Tibial nerve (tissue), 4 donors: ENCODE results near the gene KRTAP10-1.

Source experiments
- EP300 ChIP-seq, 2 donors: sonication (generic); formaldehyde crosslinking; IDR thresholded peaks; one replicate each; pipeline ENCODE4 v1.6.1; 2017; ENCODE audit warnings: antibody characterized with exemption in 2 of 2, mild to moderate bottlenecking in 1 of 2
- POLR2A ChIP-seq, 2 donors: fragments of 450-650 bp; IDR thresholded peaks; one replicate each; pipeline ENCODE4 v1.6.1; 2017; ENCODE audit warnings: antibody characterized with exemption in 2 of 2, mild to moderate bottlenecking in 2 of 2, moderate library complexity in 2 of 2
- TF ChIP-seq, protein P1 (sequence below), 5 experiments: fragments of 200-600 bp in 3 of 5; fragments of 450-650 bp in 2 of 5; sonication (generic) in 3 of 5; IDR thresholded peaks; one replicate each; pipeline ENCODE4 v1.5.1; 2016 to 2019; ENCODE audit warnings: antibody characterized with exemption in 5 of 5, mild to moderate bottlenecking in 3 of 5, moderate library complexity in 2 of 5

DNA sequence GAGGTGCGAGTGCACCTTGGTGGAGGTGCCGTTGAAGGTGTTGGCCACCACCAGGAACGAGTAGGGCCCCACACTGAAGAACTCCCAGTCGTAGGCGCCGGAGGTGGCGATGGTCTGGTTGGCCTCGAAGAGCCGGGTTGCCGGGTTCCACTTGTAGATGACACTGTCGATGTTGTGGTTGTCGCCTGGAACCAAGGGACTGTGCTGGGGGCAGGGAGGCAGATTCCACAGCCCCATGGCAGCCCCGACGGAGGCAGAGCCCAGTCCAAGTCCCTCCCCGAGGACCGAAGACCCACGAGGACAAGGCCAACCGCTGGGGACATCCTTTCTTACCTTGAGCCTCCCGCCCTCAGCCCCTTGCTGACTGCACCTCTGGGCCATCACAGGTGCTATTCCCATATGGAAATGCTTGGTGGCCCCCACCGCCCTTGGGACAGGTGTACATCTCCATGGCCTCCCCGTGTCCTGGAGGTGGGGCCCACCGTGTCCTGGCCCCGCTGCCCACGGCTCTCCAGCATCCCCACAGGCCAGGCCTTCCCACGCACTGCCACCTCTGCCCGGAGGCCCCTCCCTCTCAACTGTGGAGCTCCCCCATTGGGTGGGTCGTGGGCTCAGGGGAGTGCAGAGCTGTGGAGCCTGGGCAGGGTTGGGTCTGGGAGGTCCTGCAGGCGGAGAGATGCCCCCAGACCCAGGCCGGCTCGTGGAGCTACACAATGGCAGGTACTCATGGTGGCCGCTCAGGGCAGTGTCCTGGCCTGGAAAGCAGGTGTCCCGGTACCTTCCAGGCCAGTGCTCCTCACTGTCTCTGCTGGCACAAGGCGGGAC, 17.9 kb downstream of the KRTAP10-1 start:
- no peak for TF ChIP-seq EP300 (IDR thresholded peaks at IDR 0.05)
- no peak for TF ChIP-seq POLR2A (IDR thresholded peaks at IDR 0.05)
- TF ChIP-seq, protein P1, sequence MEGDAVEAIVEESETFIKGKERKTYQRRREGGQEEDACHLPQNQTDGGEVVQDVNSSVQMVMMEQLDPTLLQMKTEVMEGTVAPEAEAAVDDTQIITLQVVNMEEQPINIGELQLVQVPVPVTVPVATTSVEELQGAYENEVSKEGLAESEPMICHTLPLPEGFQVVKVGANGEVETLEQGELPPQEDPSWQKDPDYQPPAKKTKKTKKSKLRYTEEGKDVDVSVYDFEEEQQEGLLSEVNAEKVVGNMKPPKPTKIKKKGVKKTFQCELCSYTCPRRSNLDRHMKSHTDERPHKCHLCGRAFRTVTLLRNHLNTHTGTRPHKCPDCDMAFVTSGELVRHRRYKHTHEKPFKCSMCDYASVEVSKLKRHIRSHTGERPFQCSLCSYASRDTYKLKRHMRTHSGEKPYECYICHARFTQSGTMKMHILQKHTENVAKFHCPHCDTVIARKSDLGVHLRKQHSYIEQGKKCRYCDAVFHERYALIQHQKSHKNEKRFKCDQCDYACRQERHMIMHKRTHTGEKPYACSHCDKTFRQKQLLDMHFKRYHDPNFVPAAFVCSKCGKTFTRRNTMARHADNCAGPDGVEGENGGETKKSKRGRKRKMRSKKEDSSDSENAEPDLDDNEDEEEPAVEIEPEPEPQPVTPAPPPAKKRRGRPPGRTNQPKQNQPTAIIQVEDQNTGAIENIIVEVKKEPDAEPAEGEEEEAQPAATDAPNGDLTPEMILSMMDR (IDR thresholded peaks at IDR 0.05) = no peak
